HEK293 (cell line): ENCODE data around the gene MRPL30.

Experiments
- CTCF ChIA-PET: fragments of 350-600 bp; formaldehyde crosslinking; extraction: SDS; loops from one replicate; lab custom pipeline; 2021; ENCODE audit warnings: antibody characterized with exemption; lab: Yijun Ruan, JAX
- POLR2A ChIA-PET: fragments of 300-600 bp; formaldehyde crosslinking; extraction: SDS; loops from one replicate; lab custom pipeline; 2020; ENCODE audit warnings: antibody characterized with exemption, inconsistent platforms; lab: Yijun Ruan, JAX
- H3K27ac ChIP-seq: fragments of 200-500 bp; sonication (Bioruptor generic); 2 replicates; pipeline ENCODE4 v1.5.1; 2014; ENCODE audit warnings: low read depth, low read length, control low read depth, inconsistent platforms; ENCODE audit errors: extremely low read depth
- H3K36me3 ChIP-seq, 2 experiments: fragments of 200-500 bp in 1 of 2; sonication (Bioruptor generic) in 1 of 2; 1 replicate in 1 of 2; 2 replicates in 1 of 2; pipeline ENCODE4 v1.5.1; 2014 to 2017; ENCODE audit warnings: inconsistent platforms in 2 of 2, low read length in 2 of 2; ENCODE audit not compliant: control insufficient read depth in 2 of 2, insufficient read depth in 1 of 2
- H3K4me1 ChIP-seq: fragments of 200-500 bp; sonication (Bioruptor generic); 2 replicates; pipeline ENCODE4 v1.5.1; 2014; ENCODE audit warnings: mild to moderate bottlenecking, low read length, inconsistent platforms; ENCODE audit not compliant: control insufficient read depth, insufficient read depth
- H3K4me3 ChIP-seq: 2 replicates; pipeline ENCODE4 v1.5.1; 2011; ENCODE audit warnings: low read depth, mild to moderate bottlenecking, control low read depth, low read length, moderate library complexity
- H3K9me3 ChIP-seq: fragments of 200-500 bp; sonication (Bioruptor generic); 2 replicates; pipeline ENCODE4 v1.5.1; 2014; ENCODE audit warnings: low read depth, low read length, inconsistent platforms; ENCODE audit not compliant: control insufficient read depth, insufficient read depth
- MZF1 ChIP-seq: fragments of 450-650 bp; formaldehyde crosslinking; IDR thresholded peaks from 2 replicates; pipeline ENCODE4 v1.5.1; 2017; ENCODE audit warnings: missing biosample characterization, missing genetic modification characterization, borderline replicate concordance
- REPIN1 ChIP-seq: fragments of 450-650 bp; formaldehyde crosslinking; IDR thresholded peaks from 2 replicates; pipeline ENCODE4 v1.5.1; 2017; ENCODE audit warnings: missing biosample characterization, missing genetic modification characterization, low read depth
- SP2 ChIP-seq: fragments of 450-650 bp; formaldehyde crosslinking; IDR thresholded peaks from 2 replicates; pipeline ENCODE4 v1.5.1; 2016; ENCODE audit warnings: missing biosample characterization, missing genetic modification characterization
- ZNF10 ChIP-seq: fragments of 450-650 bp; formaldehyde crosslinking; IDR thresholded peaks from 2 replicates; pipeline ENCODE4 v1.5.1; 2017; ENCODE audit warnings: missing biosample characterization, missing genetic modification characterization
- ZNF140 ChIP-seq: fragments of 450-650 bp; formaldehyde crosslinking; IDR thresholded peaks from 2 replicates; pipeline ENCODE4 v1.5.1; 2016; ENCODE audit warnings: missing biosample characterization, missing genetic modification characterization
- ZNF148 ChIP-seq: fragments of 450-650 bp; formaldehyde crosslinking; IDR thresholded peaks from 2 replicates; pipeline ENCODE4 v1.5.0; 2017; ENCODE audit warnings: missing biosample characterization, missing genetic modification characterization, borderline replicate concordance
- ZNF239 ChIP-seq: fragments of 450-650 bp; formaldehyde crosslinking; IDR thresholded peaks from 2 replicates; pipeline ENCODE4 v1.5.1; 2016; ENCODE audit warnings: missing biosample characterization, missing genetic modification characterization
- ZNF248 ChIP-seq: fragments of 450-650 bp; formaldehyde crosslinking; IDR thresholded peaks from 2 replicates; pipeline ENCODE4 v1.5.1; 2017; ENCODE audit warnings: missing biosample characterization, missing genetic modification characterization
- ZNF350 ChIP-seq: fragments of 450-650 bp; formaldehyde crosslinking; IDR thresholded peaks from 2 replicates; pipeline ENCODE4 v1.5.0; 2017; ENCODE audit warnings: missing biosample characterization, mild to moderate bottlenecking, missing genetic modification characterization
- ZNF394 ChIP-seq: fragments of 450-650 bp; formaldehyde crosslinking; IDR thresholded peaks from 2 replicates; pipeline ENCODE4 v1.5.1; 2016; ENCODE audit warnings: missing biosample characterization, missing genetic modification characterization, mild to moderate bottlenecking, moderate library complexity, borderline replicate concordance
- ZNF423 ChIP-seq: fragments of 450-650 bp; formaldehyde crosslinking; IDR thresholded peaks from 2 replicates; pipeline ENCODE4 v1.5.1; 2016; ENCODE audit warnings: missing biosample characterization, missing genetic modification characterization
- ZNF544 ChIP-seq: fragments of 450-650 bp; formaldehyde crosslinking; IDR thresholded peaks from 2 replicates; pipeline ENCODE4 v1.5.0; 2017; ENCODE audit warnings: missing biosample characterization, missing genetic modification characterization
- ZNF555 ChIP-seq: fragments of 450-650 bp; formaldehyde crosslinking; conservative IDR thresholded peaks from 2 replicates; pipeline ENCODE4 v1.5.1; 2017; ENCODE audit warnings: missing biosample characterization, mild to moderate bottlenecking, missing genetic modification characterization, inconsistent platforms
- ZNF660 ChIP-seq: fragments of 450-650 bp; IDR thresholded peaks from 2 replicates; pipeline ENCODE4 v1.5.1; 2018; ENCODE audit warnings: missing biosample characterization, mild to moderate bottlenecking, missing genetic modification characterization
- ZNF777 ChIP-seq: fragments of 450-650 bp; formaldehyde crosslinking; IDR thresholded peaks from 2 replicates; pipeline ENCODE4 v1.5.1; 2017; ENCODE audit warnings: missing biosample characterization, missing genetic modification characterization, borderline replicate concordance

Gene MRPL30

GRCh38 chr2:99154643-99155536, 26.1 kb upstream of the MRPL30 start, which contains the start of the genes LIPT1 and TSGA10 (continued):
- no peak for TF ChIP-seq ZNF423 (tag by site-specific recombination)
- TF ChIP-seq, all 188 proteins: peak for 52

- peaks cover 0 to 20% of the 10 kb centered on the region in 2 experiments; a peak in 1 of 3 replicates for H3K36me3 ChIP-seq
- TF ChIP-seq ZNF394 (tag by site-specific recombination) (no peak), MZF1 (no peak)
- H3K27ac ChIP-seq = no peak overlapping the region
- no peak overlapping the region for H3K4me3 ChIP-seq
- peaks cover 3% of the 10 kb centered on the region; the same call in 1 of the 2 replicates for H3K4me1 ChIP-seq
- no peaks in the 10 kb centered on the region for H3K9me3 ChIP-seq
- ChIA-PET CTCF (interaction anchor here (1.6 kb wide), 1 partner anchor 10 kb away, joined by 6 read pairs; no protein-coding TSS in a partner anchor), POLR2A (interaction anchor here (1.6 kb wide), 1 partner anchor 16 kb away, joined by 6 read pairs; the partner anchor contains the start of gene C2orf15)
Observed at GRCh38 chr2:99156891-99157290, 24.1 kb upstream of the MRPL30 start.

- ChIA-PET CTCF (interaction anchor here (0.7 to 0.9 kb wide), 3 partner anchors 13 to 509 kb away, joined by 4 to 5 read pairs (median 4); no protein-coding TSS in a partner anchor), POLR2A (interaction anchor here (1.6 kb wide), 1 partner anchor 18 kb away, joined by 6 read pairs; the partner anchor contains the start of gene C2orf15)
- TF ChIP-seq ZNF544 (tag by site-specific recombination) = no peak
- no peak for TF ChIP-seq ZNF140 (tag by site-specific recombination)
- no peak for TF ChIP-seq ZNF555 (tag by site-specific recombination)
- no peak for TF ChIP-seq SP2 (tag by site-specific recombination)
- TF ChIP-seq ZNF10 (tag by site-specific recombination) = no peak
- TF ChIP-seq ZNF239 (tag by site-specific recombination) = no peak
- TF ChIP-seq ZNF148 (tag by site-specific recombination) = no peak
- H3K36me3 ChIP-seq = peaks cover 0 to 27% of the 10 kb centered on the region in 2 experiments; a peak in 1 of 3 replicates
- peaks cover 3% of the 10 kb centered on the region; the same call in 1 of the 2 replicates for H3K4me1 ChIP-seq
- H3K27ac ChIP-seq = no peak overlapping the region
- H3K9me3 ChIP-seq = no peaks in the 10 kb centered on the region
- H3K4me3 ChIP-seq = no peak overlapping the region
Observed at GRCh38 chr2:99158599-99158998, 22.4 kb upstream of the MRPL30 start.

GRCh38 chr2:99159594-99159993, 21.4 kb upstream of the MRPL30 start:
- no peaks in the 10 kb centered on the region for H3K4me1 ChIP-seq
- CTCF ChIA-PET = no interaction called here
- POLR2A ChIA-PET = no interaction called here
- no peaks in the 10 kb centered on the region for H3K9me3 ChIP-seq
- TF ChIP-seq ZNF350 (tag by site-specific recombination) = no peak
- TF ChIP-seq ZNF777 (tag by site-specific recombination) = no peak
- no peak for TF ChIP-seq REPIN1
- no peak for TF ChIP-seq ZNF660
- no peak for TF ChIP-seq ZNF248 (tag by site-specific recombination)
- no peak overlapping the region for H3K27ac ChIP-seq
- no peak overlapping the region for H3K4me3 ChIP-seq
- H3K36me3 ChIP-seq = peaks cover 0 to 27% of the 10 kb centered on the region in 2 experiments; a peak in 1 of 3 replicates
